Loucy (cell line): ENCODE measurements around the gene BPIFA1.

ENCODE experiments used
- H2AFZ ChIP-seq: fragments of 200-600 bp; sonication (generic); 2 replicates; pipeline ENCODE4 v1.6.0; 2016; ENCODE audit warnings: antibody characterized with exemption, mild to moderate bottlenecking, low read length, moderate library complexity
- H3F3A ChIP-seq: fragments of 200-600 bp; 2 replicates; pipeline ENCODE4 v1.6.0; 2016; ENCODE audit warnings: antibody characterized with exemption, low read depth, mild to moderate bottlenecking
- H3K27me3 ChIP-seq: fragments of 200-600 bp; sonication (generic); 2 replicates; pipeline ENCODE4 v1.6.1; 2014; ENCODE audit warnings: low read length, mild to moderate bottlenecking; ENCODE audit not compliant: insufficient read depth, poor library complexity, severe bottlenecking
- H3K36me3 ChIP-seq: fragments of 200-600 bp; sonication (generic); 2 replicates; pipeline ENCODE4 v1.6.1; 2016; ENCODE audit warnings: low read length; ENCODE audit not compliant: insufficient read depth
- H3K4me1 ChIP-seq: fragments of 200-600 bp; sonication (generic); 2 replicates; pipeline ENCODE4 v1.5.1; 2014; ENCODE audit warnings: low read length, mild to moderate bottlenecking; ENCODE audit not compliant: insufficient read depth, poor library complexity, severe bottlenecking
- H3K4me2 ChIP-seq: fragments of 200-600 bp; sonication (generic); 2 replicates; pipeline ENCODE4 v1.6.0; 2014; ENCODE audit warnings: antibody characterized with exemption, low read length, low read depth, mild to moderate bottlenecking; ENCODE audit not compliant: poor library complexity, severe bottlenecking
- H3K4me3 ChIP-seq: fragments of 200-600 bp; sonication (generic); 2 replicates; pipeline ENCODE4 v1.5.1; 2014; ENCODE audit warnings: low read length, mild to moderate bottlenecking, mixed read lengths; ENCODE audit not compliant: poor library complexity, severe bottlenecking
- H3K79me2 ChIP-seq: fragments of 200-600 bp; sonication (generic); 2 replicates; pipeline ENCODE4 v1.6.1; 2014; ENCODE audit warnings: low read length; ENCODE audit not compliant: insufficient read depth
- H3K9ac ChIP-seq: fragments of 200-600 bp; sonication (generic); 2 replicates; pipeline ENCODE4 v1.6.0; 2014; ENCODE audit warnings: mild to moderate bottlenecking, low read depth, low read length, moderate library complexity; ENCODE audit not compliant: poor library complexity, severe bottlenecking
- H3K9me2 ChIP-seq: fragments of 200-600 bp; sonication (generic); replicated peaks from 2 replicates; pipeline ENCODE4 v1.6.1; 2016; ENCODE audit warnings: low read depth, low read length, mixed read lengths
- H3K9me3 ChIP-seq: fragments of 200-600 bp; sonication (generic); 2 replicates; pipeline ENCODE4 v1.6.1; 2014; ENCODE audit warnings: mild to moderate bottlenecking, antibody characterized with exemption, low read length, low read depth; ENCODE audit not compliant: insufficient read depth
- H4K20me1 ChIP-seq: fragments of 200-600 bp; sonication (generic); 2 replicates; pipeline ENCODE4 v1.6.0; 2014; ENCODE audit warnings: antibody characterized with exemption, low read length, mild to moderate bottlenecking; ENCODE audit not compliant: insufficient read depth, poor library complexity, severe bottlenecking
- EZH2phosphoT487 ChIP-seq: fragments of 200-600 bp; IDR thresholded peaks from 2 replicates; pipeline ENCODE4 v1.6.1; 2018; ENCODE audit warnings: antibody characterized with exemption, mild to moderate bottlenecking, moderate library complexity, borderline replicate concordance
- TF ChIP-seq, protein P1 (sequence below): fragments of 200-600 bp; sonication (generic); conservative IDR thresholded peaks from 2 replicates; pipeline ENCODE4 v1.5.1; 2014; ENCODE audit warnings: mild to moderate bottlenecking, antibody characterized with exemption, low read length

BPIFA1 gene

DNA sequence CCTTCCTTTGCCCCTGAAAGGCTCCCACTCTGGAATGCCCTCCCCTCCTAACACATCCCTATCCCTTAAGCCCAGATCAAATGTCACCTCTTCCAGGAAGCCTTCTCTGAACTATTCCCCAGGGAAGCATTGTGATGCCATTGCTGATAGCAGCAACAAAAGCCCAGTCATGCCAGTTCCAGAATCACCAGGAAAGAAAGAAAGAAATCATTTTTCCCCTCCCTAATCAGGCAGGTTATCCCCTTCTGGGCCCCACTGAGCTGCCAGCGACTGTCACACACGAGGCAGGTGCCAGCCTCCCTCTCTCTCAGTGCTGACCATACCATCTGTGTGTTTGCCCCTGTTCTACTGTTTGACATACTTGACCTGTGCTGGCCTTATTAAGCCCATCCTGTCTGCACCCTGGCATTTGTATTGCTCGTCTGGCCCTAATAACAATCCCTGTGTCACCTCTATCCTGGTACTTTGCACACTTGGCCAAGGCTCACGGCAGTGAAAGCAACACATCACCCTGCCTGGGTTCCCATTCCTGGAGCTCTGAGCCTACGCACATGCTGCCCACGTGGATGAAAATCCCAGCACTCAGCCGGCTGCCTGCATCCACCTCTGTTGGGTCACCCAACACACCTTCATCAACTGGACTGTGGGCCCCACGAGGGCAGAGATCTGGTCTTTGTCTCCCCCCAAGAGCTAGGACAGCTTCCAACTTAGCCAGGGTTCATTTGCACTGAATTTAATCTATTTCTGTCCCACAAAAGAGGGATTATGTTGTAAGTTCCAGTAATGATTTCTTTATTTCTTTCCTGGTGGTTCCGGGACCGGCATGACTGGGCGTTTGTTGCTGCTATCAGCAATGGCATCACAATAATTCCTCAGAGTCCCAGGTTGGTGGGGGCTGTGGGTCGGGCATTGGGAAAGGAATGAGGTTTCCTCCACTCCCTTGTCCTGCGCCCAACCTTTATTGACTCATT, 42.0 kb downstream of the BPIFA1 start:
- Histone ChIP-seq H3K9ac (no peak overlapping the region), H3K4me2 (no peak overlapping the region)

DNA sequence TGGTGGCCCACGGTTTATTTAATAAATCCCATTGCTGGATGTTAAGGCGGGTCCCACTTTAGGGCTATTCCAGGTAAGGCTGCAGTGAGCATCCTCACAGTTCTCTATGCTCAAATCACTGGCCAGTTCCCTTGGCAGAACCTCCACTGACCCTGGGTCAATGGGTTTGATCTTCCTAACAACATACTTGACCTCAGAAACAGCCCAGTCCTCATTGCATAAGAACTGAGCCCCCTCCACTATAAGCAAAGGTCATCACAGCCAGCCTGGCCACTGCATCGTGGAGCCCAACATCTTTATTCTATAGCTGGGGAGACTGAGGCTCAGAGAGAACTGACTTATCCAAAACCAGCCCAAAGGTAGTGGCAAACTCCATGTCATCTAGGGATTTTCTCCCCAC, 42.9 kb downstream of the BPIFA1 start:
- no peaks in the 10 kb centered on the region for H3K9me3 ChIP-seq
- TF ChIP-seq, protein P1, sequence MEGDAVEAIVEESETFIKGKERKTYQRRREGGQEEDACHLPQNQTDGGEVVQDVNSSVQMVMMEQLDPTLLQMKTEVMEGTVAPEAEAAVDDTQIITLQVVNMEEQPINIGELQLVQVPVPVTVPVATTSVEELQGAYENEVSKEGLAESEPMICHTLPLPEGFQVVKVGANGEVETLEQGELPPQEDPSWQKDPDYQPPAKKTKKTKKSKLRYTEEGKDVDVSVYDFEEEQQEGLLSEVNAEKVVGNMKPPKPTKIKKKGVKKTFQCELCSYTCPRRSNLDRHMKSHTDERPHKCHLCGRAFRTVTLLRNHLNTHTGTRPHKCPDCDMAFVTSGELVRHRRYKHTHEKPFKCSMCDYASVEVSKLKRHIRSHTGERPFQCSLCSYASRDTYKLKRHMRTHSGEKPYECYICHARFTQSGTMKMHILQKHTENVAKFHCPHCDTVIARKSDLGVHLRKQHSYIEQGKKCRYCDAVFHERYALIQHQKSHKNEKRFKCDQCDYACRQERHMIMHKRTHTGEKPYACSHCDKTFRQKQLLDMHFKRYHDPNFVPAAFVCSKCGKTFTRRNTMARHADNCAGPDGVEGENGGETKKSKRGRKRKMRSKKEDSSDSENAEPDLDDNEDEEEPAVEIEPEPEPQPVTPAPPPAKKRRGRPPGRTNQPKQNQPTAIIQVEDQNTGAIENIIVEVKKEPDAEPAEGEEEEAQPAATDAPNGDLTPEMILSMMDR: no peak
- TF ChIP-seq EZH2phosphoT487: no peak
- H3K9ac ChIP-seq: no peak overlapping the region
- H3K4me2 ChIP-seq: no peak overlapping the region
- no peaks in the 10 kb centered on the region for H3F3A ChIP-seq
- H3K9me2 ChIP-seq: no peaks in the 10 kb centered on the region
- no peaks in the 10 kb centered on the region for H4K20me1 ChIP-seq
- H3K27me3 ChIP-seq: no peaks in the 10 kb centered on the region
- H3K79me2 ChIP-seq: no peaks in the 10 kb centered on the region
- H2AFZ ChIP-seq: no peak overlapping the region
- no peaks in the 10 kb centered on the region for H3K36me3 ChIP-seq
- no peak overlapping the region for H3K4me3 ChIP-seq
- no peaks in the 10 kb centered on the region for H3K4me1 ChIP-seq

More for the DNA sequence above, 42.0 kb downstream of the BPIFA1 start:
- Histone ChIP-seq H3F3A (no peaks in the 10 kb centered on the region), H3K9me3 (no peaks in the 10 kb centered on the region), H3K36me3 (no peaks in the 10 kb centered on the region), H3K9me2 (no peaks in the 10 kb centered on the region), H2AFZ (no peak overlapping the region), H3K4me1 (no peaks in the 10 kb centered on the region), H4K20me1 (no peaks in the 10 kb centered on the region), H3K79me2 (no peaks in the 10 kb centered on the region), H3K4me3 (no peak overlapping the region), H3K27me3 (no peaks in the 10 kb centered on the region)
- no peak for TF ChIP-seq EZH2phosphoT487
- TF ChIP-seq, protein P1: no peak

DNA sequence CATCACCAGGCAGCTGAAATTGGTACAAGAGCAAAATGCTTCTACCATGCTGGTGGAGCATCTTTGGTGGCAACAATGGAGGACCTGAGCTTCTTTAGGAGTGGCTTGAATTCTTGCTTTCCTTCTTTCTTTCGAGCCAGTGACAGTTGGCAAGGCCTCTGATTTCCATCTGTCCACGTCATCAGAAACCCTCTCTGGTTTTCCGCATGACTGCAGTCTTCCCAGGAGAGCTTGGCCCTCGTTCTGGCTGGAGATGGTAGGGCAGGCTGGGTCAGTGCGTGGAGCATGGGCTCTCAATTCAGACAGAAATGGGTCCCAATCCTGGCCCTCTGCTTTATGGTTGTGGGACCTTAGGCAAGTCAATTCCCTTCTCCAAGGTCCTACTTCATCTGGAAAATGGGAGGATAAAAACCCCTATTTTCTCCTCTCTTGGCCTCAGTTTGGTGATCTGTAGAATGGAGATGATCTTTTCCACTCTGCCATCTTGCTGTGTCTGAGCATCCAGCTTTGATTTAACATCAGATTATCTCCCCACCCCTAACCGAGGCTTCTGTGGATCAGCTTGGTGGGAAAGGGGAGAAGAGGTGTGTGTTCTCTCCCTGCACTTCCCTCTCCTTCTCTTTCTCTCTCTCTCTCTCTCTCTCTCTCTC, 43.6 kb downstream of the BPIFA1 start:
- Histone ChIP-seq H3K36me3 (no peaks in the 10 kb centered on the region), H3K4me3 (no peak overlapping the region), H3K79me2 (no peaks in the 10 kb centered on the region), H2AFZ (no peak overlapping the region), H3K9me2 (no peaks in the 10 kb centered on the region), H3K27me3 (no peaks in the 10 kb centered on the region), H3K9ac (no peak overlapping the region), H4K20me1 (no peaks in the 10 kb centered on the region), H3F3A (no peaks in the 10 kb centered on the region), H3K4me2 (no peak overlapping the region), H3K9me3 (no peaks in the 10 kb centered on the region), H3K4me1 (no peaks in the 10 kb centered on the region)
- TF ChIP-seq EZH2phosphoT487: no peak
- TF ChIP-seq, protein P1: no peak
